WTC11 (cell line): ENCODE measurements around the gene BHLHE23. TPM values are rescaled to one million over a fixed set of nuclear protein-coding genes. Genes with fewer than 3 reads are reported as not detected.

Experiments
- ATAC-seq: fragments of 200-7000 bp; cut with Tn5 transposase; 2 replicates; pipeline ENCODE4 v1.10.0; 2021; ENCODE audit warnings: mild to moderate bottlenecking, moderate library complexity
- CTCF ChIA-PET: fragments of 300-600 bp; sonication (Branson Sonifier 250); formaldehyde crosslinking; loops from one replicate; lab custom pipeline; 2021; ENCODE audit warnings: antibody characterized with exemption; lab: Charles Lee
- POLR2A ChIA-PET: fragments of 350-600 bp; sonication (Branson Sonifier 250); formaldehyde crosslinking; loops from one replicate; lab custom pipeline; 2021; ENCODE audit warnings: antibody characterized with exemption; lab: Charles Lee
- DNase-seq: peaks from one replicate; pipeline ENCODE4 v3.0.0; 2021; ENCODE audit warnings: low spot score
- H3K27ac Mint-ChIP-seq: 2 replicates; pipeline ENCODE4 v1.8.0; 2021; ENCODE audit warnings: mixed read lengths
- H3K27me3 Mint-ChIP-seq: 2 replicates; pipeline ENCODE4 v1.8.0; 2021; ENCODE audit warnings: low read depth, mild to moderate bottlenecking, moderate library complexity, mixed read lengths
- H3K36me3 Mint-ChIP-seq: 2 replicates; pipeline ENCODE4 v1.8.0; 2021; ENCODE audit warnings: mixed read lengths
- H3K4me1 Mint-ChIP-seq: 2 replicates; pipeline ENCODE4 v1.8.0; 2022; ENCODE audit warnings: mixed read lengths
- H3K4me3 Mint-ChIP-seq: 2 replicates; pipeline ENCODE4 v1.8.0; 2021; ENCODE audit warnings: mild to moderate bottlenecking, moderate library complexity, mixed read lengths
- H3K9me3 Mint-ChIP-seq: 2 replicates; pipeline ENCODE4 v1.8.0; 2021; ENCODE audit warnings: mixed read lengths
- AR ChIP-seq: fragments of 250-450 bp; sonication (Bioruptor Pico); IDR thresholded peaks from 2 replicates; pipeline ENCODE4 v1.9.0; 2021; ENCODE audit warnings: mild to moderate bottlenecking
- ATF3 ChIP-seq: sonication (generic); formaldehyde crosslinking; conservative IDR thresholded peaks from 2 replicates; pipeline ENCODE4 v1.8.1; 2022; ENCODE audit warnings: mild to moderate bottlenecking, missing genetic modification reagents
- ATF6 ChIP-seq: sonication (generic); formaldehyde crosslinking; IDR thresholded peaks from 2 replicates; pipeline ENCODE4 v1.8.1; 2023; ENCODE audit warnings: mild to moderate bottlenecking, missing genetic modification reagents
- FOXP4 ChIP-seq: sonication (generic); formaldehyde crosslinking; IDR thresholded peaks from 2 replicates; pipeline ENCODE4 v1.8.0; 2022; ENCODE audit warnings: mild to moderate bottlenecking, missing genetic modification reagents
- HMGXB4 ChIP-seq: sonication (generic); formaldehyde crosslinking; IDR thresholded peaks from 2 replicates; pipeline ENCODE4 v1.8.1; 2023; ENCODE audit warnings: mild to moderate bottlenecking, moderate library complexity, missing genetic modification reagents
- IRF2 ChIP-seq: sonication (generic); formaldehyde crosslinking; IDR thresholded peaks from 2 replicates; pipeline ENCODE4 v1.8.0; 2022; ENCODE audit warnings: low read depth, missing genetic modification reagents, borderline replicate concordance
- JUN ChIP-seq: sonication (generic); formaldehyde crosslinking; IDR thresholded peaks from 2 replicates; pipeline ENCODE4 v1.8.0; 2023; ENCODE audit warnings: mild to moderate bottlenecking, missing genetic modification reagents
- MLX ChIP-seq: sonication (generic); formaldehyde crosslinking; IDR thresholded peaks from 2 replicates; pipeline ENCODE4 v1.8.1; 2023; ENCODE audit warnings: mild to moderate bottlenecking, missing genetic modification reagents, moderate library complexity
- RORB ChIP-seq: fragments of 250-450 bp; sonication (Bioruptor Pico); IDR thresholded peaks from 2 replicates; pipeline ENCODE4 v1.9.0; 2021; ENCODE audit warnings: mild to moderate bottlenecking
- SOX15 ChIP-seq: fragments of 250-450 bp; sonication (Bioruptor Pico); IDR thresholded peaks from 2 replicates; pipeline ENCODE4 v1.9.0; 2021; ENCODE audit warnings: mild to moderate bottlenecking
- SP1 ChIP-seq: sonication (generic); formaldehyde crosslinking; conservative IDR thresholded peaks from 2 replicates; pipeline ENCODE4 v1.8.1; 2022; ENCODE audit warnings: missing genetic modification reagents
- ZNF416 ChIP-seq: fragments of 250-450 bp; sonication (Bioruptor Pico); IDR thresholded peaks from 2 replicates; pipeline ENCODE4 v1.9.0; 2021; ENCODE audit warnings: mild to moderate bottlenecking, inconsistent platforms
- ZNF512 ChIP-seq: sonication (generic); formaldehyde crosslinking; IDR thresholded peaks from 2 replicates; pipeline ENCODE4 v1.8.1; 2022; ENCODE audit warnings: missing genetic modification reagents, borderline replicate concordance
- total RNA-seq: library from RNA; stranded (reverse); gene quantifications from 3 replicates; pipeline ENCODE4 v1.2.3, GENCODE V29; 2021

BHLHE23 gene
- total RNA-seq, 1 experiment from 2014 or later: 1.3 TPM

GRCh38 chr20:62961799-62962198 lies 45.0 kb downstream of the BHLHE23 start:
- H3K27ac Mint-ChIP-seq: peak overlapping the region; percentile 27; the same call in 1 of the 2 replicates
- no peak overlapping the region for H3K4me3 Mint-ChIP-seq
- DNase-seq (no peak), ATAC-seq (no peak)
- TF ChIP-seq SP1 (CRISPR knock-in tag): no peak
- no peak for TF ChIP-seq ZNF416 (CRISPR knock-in tag)
- no peak for TF ChIP-seq SOX15 (CRISPR knock-in tag)
- TF ChIP-seq RORB (CRISPR knock-in tag): no peak
- no peak for TF ChIP-seq AR (CRISPR knock-in tag)
- TF ChIP-seq IRF2 (CRISPR knock-in tag): no peak
- no peak for TF ChIP-seq FOXP4 (CRISPR knock-in tag)
- no peak for TF ChIP-seq JUN (CRISPR knock-in tag)
- TF ChIP-seq ATF6 (CRISPR knock-in tag): no peak
- TF ChIP-seq ATF3 (CRISPR knock-in tag): no peak
- TF ChIP-seq MLX (CRISPR knock-in tag): no peak
- TF ChIP-seq ZNF512 (CRISPR knock-in tag): no peak
- TF ChIP-seq HMGXB4 (CRISPR knock-in tag): no peak
- TF ChIP-seq, all 79 proteins: peak for 0
- ChIA-PET CTCF (interaction anchor here (1.1 to 2.7 kb wide), 6 partner anchors 9 to 94 kb away, joined by 3 to 15 read pairs (median 4); no protein-coding TSS in a partner anchor), POLR2A (no interaction called here)
- Mint-ChIP-seq H3K36me3 (peaks cover 8% of the 10 kb centered on the region; the same call in 1 of the 2 replicates), H3K27me3 (no peaks in the 10 kb centered on the region), H3K9me3 (no peaks in the 10 kb centered on the region), H3K4me1 (no peaks in the 10 kb centered on the region)
